HCT116 (cell line): ENCODE results near the gene NALCN. TPM values are rescaled to one million over a fixed set of nuclear protein-coding genes. Genes with fewer than 3 reads are reported as not detected.

ENCODE experiments used
- ATAC-seq: fragments of 200-7000 bp; cut with Tn5 transposase; 2 replicates; pipeline ENCODE4 v1.9.1; 2020; ENCODE audit warnings: mild to moderate bottlenecking, moderate library complexity
- BruUV-seq: library from RNA; stranded (reverse); fragments of 400-500 nt; replicated peaks from 2 replicates; lab custom pipeline; 2021; lab: Mats Ljungman, UMichigan
- CTCF ChIA-PET: fragments of 300-600 bp; sonication (Branson Sonifier 250); formaldehyde crosslinking; loops from one replicate; lab custom pipeline; 2021; ENCODE audit warnings: antibody characterized with exemption; lab: Charles Lee
- POLR2A ChIA-PET: fragments of 300-600, 350-600 bp; sonication (Branson Sonifier 250); formaldehyde crosslinking; loops from one replicate; lab custom pipeline; 2021; ENCODE audit warnings: antibody characterized with exemption; lab: Charles Lee
- RAD21 ChIA-PET, 2 experiments: fragments of 300-600 bp; sonication (Branson Sonifier 250); formaldehyde crosslinking; loops; one replicate each; lab custom pipeline; 2023; ENCODE audit warnings: low total read pairs in 2 of 2; ENCODE audit not compliant: uncharacterized antibody in 2 of 2, unreplicated experiment in 2 of 2, low non-redundant PET in 1 of 2; lab: Charles Lee
- DNase-seq: peaks from one replicate; pipeline ENCODE4 v3.0.0-alpha.2; 2010; ENCODE audit warnings: low read depth, low spot score
- H2AFZ ChIP-seq: fragments of 200-600 bp; shearing (Covaris generic), sonication (generic); 2 replicates; pipeline ENCODE4 v1.6.1; 2017; ENCODE audit warnings: low read depth, mixed run types, mixed read lengths, antibody characterized with exemption, low read length; ENCODE audit not compliant: poor library complexity, severe bottlenecking
- H3K27ac ChIP-seq: 2 replicates; pipeline ENCODE4 v1.5.1; 2012; ENCODE audit warnings: low read depth, low read length
- H3K27me3 ChIP-seq: fragments of 200-600 bp; sonication (generic); 2 replicates; pipeline ENCODE4 v1.6.1; 2016; ENCODE audit warnings: mixed run types, low read length, mixed read lengths; ENCODE audit not compliant: insufficient read depth
- H3K36me3 ChIP-seq, 2 experiments: fragments of 200-500 bp in 1 of 2; fragments of 200-600 bp in 1 of 2; sonication (Bioruptor generic) in 1 of 2; sonication (generic) in 1 of 2; 2 replicates each; pipeline versions ENCODE4 v1.5.1 to v1.6.1; 2014 to 2016; ENCODE audit warnings: low read length in 2 of 2, inconsistent platforms in 1 of 2, mixed read lengths in 1 of 2, mixed run types in 1 of 2; ENCODE audit not compliant: insufficient read depth in 2 of 2, control insufficient read depth in 1 of 2
- H3K4me1 ChIP-seq, 2 experiments: fragments of 200-600 bp in 1 of 2; sonication (generic) in 1 of 2; 2 replicates each; pipeline versions ENCODE4 v1.5.1 to v1.6.1; 2012 to 2017; ENCODE audit warnings: low read length in 2 of 2, inconsistent platforms in 1 of 2, mild to moderate bottlenecking in 1 of 2, mixed read lengths in 1 of 2, mixed run types in 1 of 2, moderate library complexity in 1 of 2; ENCODE audit not compliant: insufficient read depth in 2 of 2, control insufficient read depth in 1 of 2
- H3K4me2 ChIP-seq: fragments of 200-600 bp; sonication (generic); 2 replicates; pipeline ENCODE4 v1.6.1; 2017; ENCODE audit warnings: mixed run types, low read length, mixed read lengths
- H3K4me3 ChIP-seq, 2 experiments: fragments of 200-600 bp in 1 of 2; sonication (generic) in 1 of 2; replicated peaks in 1 of 2; 2 replicates each; pipeline ENCODE4 v1.5.1; 2011 to 2016; ENCODE audit warnings: low read length in 2 of 2, control low read depth in 1 of 2, low read depth in 1 of 2, mild to moderate bottlenecking in 1 of 2, mixed read lengths in 1 of 2, mixed run types in 1 of 2
- H3K79me2 ChIP-seq: fragments of 200-600 bp; sonication (generic); 2 replicates; pipeline ENCODE4 v1.6.1; 2017; ENCODE audit warnings: mild to moderate bottlenecking, mixed run types, low read length, moderate library complexity, mixed read lengths; ENCODE audit not compliant: insufficient read depth
- H3K9ac ChIP-seq: fragments of 200-600 bp; sonication (generic); 2 replicates; pipeline ENCODE4 v1.6.1; 2016; ENCODE audit warnings: low read length, mixed read lengths
- H3K9me2 ChIP-seq: fragments of 200-600 bp; sonication (generic), shearing (Covaris generic); 2 replicates; pipeline ENCODE4 v1.6.1; 2017; ENCODE audit warnings: mixed run types, mild to moderate bottlenecking, moderate library complexity; ENCODE audit not compliant: insufficient read depth
- H3K9me3 ChIP-seq, 2 experiments: fragments of 200-500 bp in 1 of 2; fragments of 200-600 bp in 1 of 2; sonication (Bioruptor generic) in 1 of 2; sonication (generic) in 1 of 2; 2 replicates each; pipeline ENCODE4 v1.6.1; 2014 to 2017; ENCODE audit warnings: low read length in 2 of 2, mixed read lengths in 2 of 2, inconsistent platforms in 1 of 2, low read depth in 1 of 2, mild to moderate bottlenecking in 1 of 2, mixed run types in 1 of 2, moderate library complexity in 1 of 2; ENCODE audit not compliant: control insufficient read depth in 1 of 2, insufficient read depth in 1 of 2
- H4K20me1 ChIP-seq: fragments of 200-600 bp; sonication (generic), shearing (Covaris generic); 2 replicates; pipeline ENCODE4 v1.6.1; 2017; ENCODE audit warnings: mixed run types, mild to moderate bottlenecking, moderate library complexity; ENCODE audit not compliant: insufficient read depth
- CEBPB ChIP-seq: IDR thresholded peaks from 2 replicates; pipeline ENCODE4 v1.6.1; 2012; ENCODE audit warnings: low read depth
- EGR1 ChIP-seq: IDR thresholded peaks from 2 replicates; pipeline ENCODE4 v1.6.1; 2012; ENCODE audit warnings: low read depth
- EZH2 ChIP-seq: fragments of 200-600 bp; sonication (generic); IDR thresholded peaks from 2 replicates; pipeline ENCODE4 v1.6.1; 2017; ENCODE audit warnings: antibody characterized with exemption, mixed run types
- FOSL1 ChIP-seq: IDR thresholded peaks from 2 replicates; pipeline ENCODE4 v1.6.1; 2012; ENCODE audit warnings: low read depth
- POLR2AphosphoS5 ChIP-seq: IDR thresholded peaks from 2 replicates; pipeline ENCODE4 v1.6.1; 2011; ENCODE audit warnings: mild to moderate bottlenecking, low read depth, low read length, moderate library complexity
- SRF ChIP-seq: IDR thresholded peaks from 2 replicates; pipeline ENCODE4 v1.6.1; 2012; ENCODE audit warnings: low read depth
- ZFX ChIP-seq: fragments of 450-650 bp; IDR thresholded peaks from 2 replicates; pipeline ENCODE4 v1.6.1; 2017
- intact Hi-C: fragments of 100-400 bp; cut with micrococcal nuclease; formaldehyde crosslinking; loops from 2 replicates; pipeline ENCODE4 v1.10.0; 2022
- total RNA-seq: library from RNA; stranded (reverse); gene quantifications from one replicate; pipeline ENCODE4 v1.2.1, GENCODE V29; 2021; ENCODE audit not compliant: unreplicated experiment
- TF ChIP-seq, protein P1 (sequence below): IDR thresholded peaks from 2 replicates; pipeline ENCODE4 v1.6.1; 2012
- TF ChIP-seq, protein P2 (sequence below): IDR thresholded peaks from 2 replicates; pipeline ENCODE4 v1.6.1; 2011; ENCODE audit warnings: mild to moderate bottlenecking, low read length, moderate library complexity; ENCODE audit not compliant: insufficient replicate concordance; ENCODE audit errors: extremely low read depth
- TF ChIP-seq, protein P3 (sequence below), 3 experiments: fragments of 200-600 bp in 1 of 3; sonication (generic) in 1 of 3; IDR thresholded peaks in 2 of 3; conservative IDR thresholded peaks in 1 of 3; 2 replicates each; pipeline ENCODE4 v1.5.1; 2012 to 2017; ENCODE audit warnings: low read depth in 2 of 3, low read length in 2 of 3, antibody characterized with exemption in 1 of 3, borderline replicate concordance in 1 of 3, control low read depth in 1 of 3, mild to moderate bottlenecking in 1 of 3, mixed read lengths in 1 of 3, mixed run types in 1 of 3, moderate library complexity in 1 of 3; ENCODE audit not compliant: insufficient read depth in 1 of 3

NALCN gene
- total RNA-seq, 1 experiment from 2014 or later, result not detected

DNA sequence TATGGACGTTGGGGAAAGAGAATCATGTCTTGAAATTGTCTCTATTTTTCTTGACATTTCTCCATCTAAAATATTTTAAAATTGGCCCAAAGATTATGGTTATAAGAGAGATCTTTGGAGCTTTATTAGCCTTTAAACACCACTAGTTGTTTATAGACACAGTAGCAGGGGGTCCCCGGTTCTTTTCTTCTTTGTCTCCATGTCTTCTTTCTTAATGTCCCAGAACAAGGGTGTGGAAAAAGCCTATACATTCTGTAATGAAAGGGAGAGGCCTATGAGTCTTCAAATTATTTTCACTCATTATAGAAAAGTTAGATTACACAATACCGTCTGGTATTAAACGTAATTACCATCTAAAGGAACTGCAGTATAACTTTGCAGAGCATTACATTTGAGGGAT, 300.0 kb downstream of the NALCN start:
- Histone ChIP-seq H3K4me1 (no peaks in the 10 kb centered on the region), H3K4me3 (no peak overlapping the region), H3K36me3 (no peaks in the 10 kb centered on the region), H3K4me2 (no peak overlapping the region), H3K27ac (no peak overlapping the region), H4K20me1 (no peaks in the 10 kb centered on the region), H2AFZ (no peak overlapping the region), H3K9me2 (no peaks in the 10 kb centered on the region), H3K79me2 (no peaks in the 10 kb centered on the region), H3K9ac (no peak overlapping the region), H3K9me3 (no peaks in the 10 kb centered on the region), H3K27me3 (peaks cover 12% of the 10 kb centered on the region; the same call in 1 of the 2 replicates)
- ATAC-seq (no peak), DNase-seq (no peak)
- POLR2A ChIA-PET, result no interaction called here
- intact Hi-C loops, result no loop called here
- BruUV-seq, result no TSS peak
- RAD21 ChIA-PET, result no interaction called here
- TF ChIP-seq FOSL1 (no peak), EZH2 (no peak), ZFX (no peak), EGR1 (no peak), CEBPB (no peak), SRF (no peak), POLR2AphosphoS5 (no peak)
- TF ChIP-seq, protein P1, sequence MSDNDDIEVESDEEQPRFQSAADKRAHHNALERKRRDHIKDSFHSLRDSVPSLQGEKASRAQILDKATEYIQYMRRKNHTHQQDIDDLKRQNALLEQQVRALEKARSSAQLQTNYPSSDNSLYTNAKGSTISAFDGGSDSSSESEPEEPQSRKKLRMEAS, result no peak
- TF ChIP-seq, protein P2, sequence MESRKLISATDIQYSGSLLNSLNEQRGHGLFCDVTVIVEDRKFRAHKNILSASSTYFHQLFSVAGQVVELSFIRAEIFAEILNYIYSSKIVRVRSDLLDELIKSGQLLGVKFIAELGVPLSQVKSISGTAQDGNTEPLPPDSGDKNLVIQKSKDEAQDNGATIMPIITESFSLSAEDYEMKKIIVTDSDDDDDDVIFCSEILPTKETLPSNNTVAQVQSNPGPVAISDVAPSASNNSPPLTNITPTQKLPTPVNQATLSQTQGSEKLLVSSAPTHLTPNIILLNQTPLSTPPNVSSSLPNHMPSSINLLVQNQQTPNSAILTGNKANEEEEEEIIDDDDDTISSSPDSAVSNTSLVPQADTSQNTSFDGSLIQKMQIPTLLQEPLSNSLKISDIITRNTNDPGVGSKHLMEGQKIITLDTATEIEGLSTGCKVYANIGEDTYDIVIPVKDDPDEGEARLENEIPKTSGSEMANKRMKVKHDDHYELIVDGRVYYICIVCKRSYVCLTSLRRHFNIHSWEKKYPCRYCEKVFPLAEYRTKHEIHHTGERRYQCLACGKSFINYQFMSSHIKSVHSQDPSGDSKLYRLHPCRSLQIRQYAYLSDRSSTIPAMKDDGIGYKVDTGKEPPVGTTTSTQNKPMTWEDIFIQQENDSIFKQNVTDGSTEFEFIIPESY, result no peak
- TF ChIP-seq, protein P3, sequence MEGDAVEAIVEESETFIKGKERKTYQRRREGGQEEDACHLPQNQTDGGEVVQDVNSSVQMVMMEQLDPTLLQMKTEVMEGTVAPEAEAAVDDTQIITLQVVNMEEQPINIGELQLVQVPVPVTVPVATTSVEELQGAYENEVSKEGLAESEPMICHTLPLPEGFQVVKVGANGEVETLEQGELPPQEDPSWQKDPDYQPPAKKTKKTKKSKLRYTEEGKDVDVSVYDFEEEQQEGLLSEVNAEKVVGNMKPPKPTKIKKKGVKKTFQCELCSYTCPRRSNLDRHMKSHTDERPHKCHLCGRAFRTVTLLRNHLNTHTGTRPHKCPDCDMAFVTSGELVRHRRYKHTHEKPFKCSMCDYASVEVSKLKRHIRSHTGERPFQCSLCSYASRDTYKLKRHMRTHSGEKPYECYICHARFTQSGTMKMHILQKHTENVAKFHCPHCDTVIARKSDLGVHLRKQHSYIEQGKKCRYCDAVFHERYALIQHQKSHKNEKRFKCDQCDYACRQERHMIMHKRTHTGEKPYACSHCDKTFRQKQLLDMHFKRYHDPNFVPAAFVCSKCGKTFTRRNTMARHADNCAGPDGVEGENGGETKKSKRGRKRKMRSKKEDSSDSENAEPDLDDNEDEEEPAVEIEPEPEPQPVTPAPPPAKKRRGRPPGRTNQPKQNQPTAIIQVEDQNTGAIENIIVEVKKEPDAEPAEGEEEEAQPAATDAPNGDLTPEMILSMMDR (IDR thresholded peaks at IDR 0.05 in 2 of 3, conservative IDR thresholded peaks at IDR 0.05 in 1 of 3; ENCODE audit: borderline replicate concordance in 1 of 3, insufficient read depth in 1 of 3, low read depth in 2 of 3, low read length in 2 of 3), result no peak
- CTCF ChIA-PET, result interaction anchor here (1.2 kb wide), 1 partner anchor 543 kb away, joined by 3 read pairs; no protein-coding TSS in a partner anchor
